Measurements from ENCODE around the gene SBF2. TPM values are rescaled to one million over a fixed set of nuclear protein-coding genes. Genes with fewer than 3 reads are reported as not detected.

The SBF2 gene
- total and polyA plus RNA-seq, 9 of the 15 experiments (the other 6 are each of a cell fraction or from before 2014, with no cell fraction given): 0.80 to 9.5 (median 5.0) TPM

DNA sequence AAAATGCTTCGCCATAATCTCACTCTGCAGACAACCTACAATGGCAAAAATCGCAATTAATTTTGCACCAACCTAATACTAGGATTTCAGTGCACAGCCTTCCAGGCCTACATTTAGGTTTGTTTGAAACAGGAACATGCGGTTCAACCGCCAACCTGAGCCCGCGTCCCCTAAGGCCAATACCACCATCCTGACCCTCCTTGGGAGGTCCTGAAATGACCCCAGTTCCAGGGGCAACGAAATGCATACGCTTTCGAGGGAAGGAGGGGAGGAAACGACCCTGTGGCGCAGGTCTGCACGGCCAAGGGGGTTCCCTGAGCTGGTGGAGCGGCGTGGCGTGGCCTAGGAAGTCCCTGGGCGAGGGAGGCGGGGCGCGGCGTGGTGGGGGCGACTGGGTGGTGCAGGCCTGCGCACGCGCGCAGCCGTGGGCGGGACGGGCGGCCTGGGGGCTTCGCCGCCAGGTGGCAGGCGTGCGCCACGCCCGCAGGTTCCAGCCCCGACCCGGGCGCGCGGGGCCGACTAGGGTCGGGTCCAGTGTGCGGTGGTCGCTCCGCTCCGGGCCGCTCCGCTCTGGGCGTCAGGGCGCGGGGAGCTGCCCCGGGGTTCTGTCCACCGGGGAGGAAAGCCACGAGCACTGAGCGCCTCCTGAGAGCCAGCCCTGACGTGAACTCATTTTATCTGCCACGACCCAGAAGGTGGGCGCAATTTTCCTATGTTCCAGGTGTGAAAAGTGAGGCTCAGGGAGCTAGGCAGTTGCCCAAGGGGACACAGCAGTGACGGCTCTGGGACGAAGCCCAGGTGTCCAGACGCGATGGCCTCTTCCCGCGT lies 536.0 kb downstream of the SBF2 start (continued):
- TF ChIP-seq RFX7 (CRISPR knock-in tag; IDR thresholded peaks at IDR 0.05) (no peak), TRIM25 (IDR thresholded peaks at IDR 0.05; ENCODE audit: borderline replicate concordance) (no peak), CREBBP (IDR thresholded peaks at IDR 0.05; ENCODE audit: low read depth, low read length) (no peak), PTRF (tag; IDR thresholded peaks at IDR 0.05) (no peak), TCFL5 (CRISPR knock-in tag; conservative IDR thresholded peaks at IDR 0.05) (no peak), ZNF124 (CRISPR knock-in tag; IDR thresholded peaks at IDR 0.05) (no peak; the same call in 1 of the 2 replicates), VEZF1 (CRISPR knock-in tag; IDR thresholded peaks at IDR 0.05) (peak; percentile 97), ZNF76 (CRISPR knock-in tag; IDR thresholded peaks at IDR 0.05; ENCODE audit: borderline replicate concordance) (no peak), PTBP1 (IDR thresholded peaks at IDR 0.05; ENCODE audit: low read depth, low read length) (no peak), MBD2 (IDR thresholded peaks at IDR 0.05; ENCODE audit: borderline replicate concordance, low read depth) (no peak), ZSCAN29 (IDR thresholded peaks at IDR 0.05) (no peak), NCOA2 (IDR thresholded peaks at IDR 0.05; ENCODE audit: partially characterized antibody in 2 of 2) (no peak), ZNF586 (CRISPR knock-in tag; conservative IDR thresholded peaks at IDR 0.05) (no peak), ZNF644 (tag; IDR thresholded peaks at IDR 0.05; ENCODE audit: low read depth) (no peak), MCM3 (IDR thresholded peaks at IDR 0.05) (no peak), TEAD4 (IDR thresholded peaks at IDR 0.05; ENCODE audit: low read length) (no peak), TEAD4 (CRISPR knock-in tag; IDR thresholded peaks at IDR 0.05; ENCODE audit: borderline replicate concordance) (no peak)
- TF ChIP-seq, protein P1, sequence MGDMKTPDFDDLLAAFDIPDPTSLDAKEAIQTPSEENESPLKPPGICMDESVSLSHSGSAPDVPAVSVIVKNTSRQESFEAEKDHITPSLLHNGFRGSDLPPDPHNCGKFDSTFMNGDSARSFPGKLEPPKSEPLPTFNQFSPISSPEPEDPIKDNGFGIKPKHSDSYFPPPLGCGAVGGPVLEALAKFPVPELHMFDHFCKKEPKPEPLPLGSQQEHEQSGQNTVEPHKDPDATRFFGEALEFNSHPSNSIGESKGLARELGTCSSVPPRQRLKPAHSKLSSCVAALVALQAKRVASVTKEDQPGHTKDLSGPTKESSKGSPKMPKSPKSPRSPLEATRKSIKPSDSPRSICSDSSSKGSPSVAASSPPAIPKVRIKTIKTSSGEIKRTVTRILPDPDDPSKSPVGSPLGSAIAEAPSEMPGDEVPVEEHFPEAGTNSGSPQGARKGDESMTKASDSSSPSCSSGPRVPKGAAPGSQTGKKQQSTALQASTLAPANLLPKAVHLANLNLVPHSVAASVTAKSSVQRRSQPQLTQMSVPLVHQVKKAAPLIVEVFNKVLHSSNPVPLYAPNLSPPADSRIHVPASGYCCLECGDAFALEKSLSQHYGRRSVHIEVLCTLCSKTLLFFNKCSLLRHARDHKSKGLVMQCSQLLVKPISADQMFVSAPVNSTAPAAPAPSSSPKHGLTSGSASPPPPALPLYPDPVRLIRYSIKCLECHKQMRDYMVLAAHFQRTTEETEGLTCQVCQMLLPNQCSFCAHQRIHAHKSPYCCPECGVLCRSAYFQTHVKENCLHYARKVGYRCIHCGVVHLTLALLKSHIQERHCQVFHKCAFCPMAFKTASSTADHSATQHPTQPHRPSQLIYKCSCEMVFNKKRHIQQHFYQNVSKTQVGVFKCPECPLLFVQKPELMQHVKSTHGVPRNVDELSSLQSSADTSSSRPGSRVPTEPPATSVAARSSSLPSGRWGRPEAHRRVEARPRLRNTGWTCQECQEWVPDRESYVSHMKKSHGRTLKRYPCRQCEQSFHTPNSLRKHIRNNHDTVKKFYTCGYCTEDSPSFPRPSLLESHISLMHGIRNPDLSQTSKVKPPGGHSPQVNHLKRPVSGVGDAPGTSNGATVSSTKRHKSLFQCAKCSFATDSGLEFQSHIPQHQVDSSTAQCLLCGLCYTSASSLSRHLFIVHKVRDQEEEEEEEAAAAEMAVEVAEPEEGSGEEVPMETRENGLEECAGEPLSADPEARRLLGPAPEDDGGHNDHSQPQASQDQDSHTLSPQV (IDR thresholded peaks at IDR 0.05): no peak; the same call in 1 of the 2 replicates
- TF ChIP-seq, protein P2, sequence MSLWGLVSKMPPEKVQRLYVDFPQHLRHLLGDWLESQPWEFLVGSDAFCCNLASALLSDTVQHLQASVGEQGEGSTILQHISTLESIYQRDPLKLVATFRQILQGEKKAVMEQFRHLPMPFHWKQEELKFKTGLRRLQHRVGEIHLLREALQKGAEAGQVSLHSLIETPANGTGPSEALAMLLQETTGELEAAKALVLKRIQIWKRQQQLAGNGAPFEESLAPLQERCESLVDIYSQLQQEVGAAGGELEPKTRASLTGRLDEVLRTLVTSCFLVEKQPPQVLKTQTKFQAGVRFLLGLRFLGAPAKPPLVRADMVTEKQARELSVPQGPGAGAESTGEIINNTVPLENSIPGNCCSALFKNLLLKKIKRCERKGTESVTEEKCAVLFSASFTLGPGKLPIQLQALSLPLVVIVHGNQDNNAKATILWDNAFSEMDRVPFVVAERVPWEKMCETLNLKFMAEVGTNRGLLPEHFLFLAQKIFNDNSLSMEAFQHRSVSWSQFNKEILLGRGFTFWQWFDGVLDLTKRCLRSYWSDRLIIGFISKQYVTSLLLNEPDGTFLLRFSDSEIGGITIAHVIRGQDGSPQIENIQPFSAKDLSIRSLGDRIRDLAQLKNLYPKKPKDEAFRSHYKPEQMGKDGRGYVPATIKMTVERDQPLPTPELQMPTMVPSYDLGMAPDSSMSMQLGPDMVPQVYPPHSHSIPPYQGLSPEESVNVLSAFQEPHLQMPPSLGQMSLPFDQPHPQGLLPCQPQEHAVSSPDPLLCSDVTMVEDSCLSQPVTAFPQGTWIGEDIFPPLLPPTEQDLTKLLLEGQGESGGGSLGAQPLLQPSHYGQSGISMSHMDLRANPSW (CRISPR knock-in tag; IDR thresholded peaks at IDR 0.05): no peak
